ENCODE data around the gene DOK3.

The DOK3 gene

GRCh38 chr5:177511796-177512675 lies 2.4 kb upstream of the DOK3 start:
- no peak for DNase-seq

DNA sequence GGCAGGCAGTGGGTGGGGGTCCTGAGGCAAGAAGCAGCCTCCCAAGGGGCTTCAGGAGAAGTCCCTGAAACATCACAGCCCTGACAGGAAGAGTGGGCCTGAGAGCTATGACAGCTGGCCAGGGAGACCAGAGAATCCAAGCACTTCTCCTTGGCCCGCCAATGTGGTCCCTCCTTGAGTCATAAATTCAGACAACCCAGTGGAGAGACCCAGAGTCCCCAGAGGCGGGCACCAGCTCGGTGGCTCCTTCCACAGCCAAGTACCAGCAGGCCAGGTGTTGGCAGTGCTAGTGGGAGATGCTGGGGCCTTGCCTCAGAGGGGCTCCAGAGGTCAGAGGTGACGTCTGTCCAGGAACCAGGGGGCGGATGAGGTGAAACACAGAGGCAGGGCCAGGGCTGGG lies 1.6 kb upstream of the DOK3 start:
- no peak for DNase-seq

DNA sequence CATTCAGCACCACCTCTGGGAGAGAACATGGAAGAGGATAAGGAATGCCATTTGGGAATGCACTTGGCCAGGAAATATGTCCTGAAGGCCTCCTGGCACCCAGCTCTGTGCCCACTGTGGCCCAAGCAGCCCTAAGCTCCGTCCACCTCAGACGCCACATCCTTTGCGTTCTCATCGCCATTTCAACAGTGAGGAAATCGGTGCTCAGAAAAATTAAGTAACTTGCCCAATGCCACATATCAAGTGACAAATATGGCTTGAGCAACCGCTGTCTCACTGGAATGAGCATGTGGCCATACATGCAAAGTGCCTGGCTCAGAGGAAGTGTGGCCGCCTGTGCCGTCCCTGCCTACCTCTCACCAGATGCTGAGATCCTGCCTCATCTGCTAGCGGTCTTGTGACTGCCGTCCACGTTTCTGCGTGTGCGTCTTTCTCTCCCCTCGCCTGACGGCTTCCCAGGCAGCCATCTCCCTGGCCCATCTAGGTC lies 984 bp upstream of the DOK3 start:
- DNase-seq, result no peak

GRCh38 chr5:177509991-177510566 lies 453 bp upstream of the DOK3 start:
- no peak for DNase-seq

DNA sequence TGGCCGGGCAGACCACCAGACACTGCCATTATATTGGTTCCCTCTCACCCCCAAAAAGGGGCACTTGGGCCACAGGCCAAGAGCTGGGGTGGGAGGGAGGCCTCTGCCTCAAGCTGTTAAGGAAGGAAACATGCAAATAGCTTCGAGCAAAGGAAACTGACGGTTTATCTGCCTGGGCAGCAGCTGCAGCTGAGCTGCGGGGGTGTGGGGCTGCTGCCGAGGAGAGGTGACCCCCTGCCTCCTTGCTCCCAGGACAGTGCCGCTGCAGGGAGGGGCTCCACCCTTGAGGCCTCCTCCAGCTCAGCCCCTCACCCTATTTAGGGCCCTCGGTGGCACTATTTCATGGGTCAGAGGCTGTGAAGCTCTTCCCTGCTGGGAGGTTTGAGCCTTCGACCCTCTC lies 789 bp downstream of the DOK3 start:
- no peak for DNase-seq

DNA sequence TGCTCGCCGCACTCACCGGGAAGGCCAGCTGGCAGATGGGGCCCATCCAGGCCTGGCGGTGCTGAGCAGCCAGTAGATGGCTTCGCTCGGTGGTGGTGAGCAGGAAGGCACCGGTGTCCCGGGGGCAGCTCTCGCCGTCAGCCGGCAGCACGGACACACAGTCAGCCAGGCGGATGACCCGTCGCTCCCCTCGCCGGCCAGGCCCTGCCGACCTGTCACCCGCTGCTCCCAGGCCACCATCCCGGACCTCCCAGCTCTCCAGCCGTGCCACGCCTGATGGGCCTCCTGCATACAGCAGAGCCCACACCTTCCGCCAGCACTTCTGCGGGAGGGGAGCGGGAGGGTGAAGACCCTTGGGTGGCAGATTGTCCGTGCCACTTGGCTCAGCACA lies 1.4 kb downstream of the DOK3 start:
- no peak for DNase-seq

GRCh38 chr5:177507596-177508220 lies 1.9 kb downstream of the DOK3 start:
- DNase-seq, result no peak

GRCh38 chr5:177507165-177507564 lies 2.5 kb downstream of the DOK3 start:
- no peak for DNase-seq

- no peak for DNase-seq
Measured at GRCh38 chr5:177505075-177505474, 4.6 kb downstream of the DOK3 start.

GRCh38 chr5:177504086-177505056 lies 5.3 kb downstream of the DOK3 start:
- no peak for DNase-seq

DNA sequence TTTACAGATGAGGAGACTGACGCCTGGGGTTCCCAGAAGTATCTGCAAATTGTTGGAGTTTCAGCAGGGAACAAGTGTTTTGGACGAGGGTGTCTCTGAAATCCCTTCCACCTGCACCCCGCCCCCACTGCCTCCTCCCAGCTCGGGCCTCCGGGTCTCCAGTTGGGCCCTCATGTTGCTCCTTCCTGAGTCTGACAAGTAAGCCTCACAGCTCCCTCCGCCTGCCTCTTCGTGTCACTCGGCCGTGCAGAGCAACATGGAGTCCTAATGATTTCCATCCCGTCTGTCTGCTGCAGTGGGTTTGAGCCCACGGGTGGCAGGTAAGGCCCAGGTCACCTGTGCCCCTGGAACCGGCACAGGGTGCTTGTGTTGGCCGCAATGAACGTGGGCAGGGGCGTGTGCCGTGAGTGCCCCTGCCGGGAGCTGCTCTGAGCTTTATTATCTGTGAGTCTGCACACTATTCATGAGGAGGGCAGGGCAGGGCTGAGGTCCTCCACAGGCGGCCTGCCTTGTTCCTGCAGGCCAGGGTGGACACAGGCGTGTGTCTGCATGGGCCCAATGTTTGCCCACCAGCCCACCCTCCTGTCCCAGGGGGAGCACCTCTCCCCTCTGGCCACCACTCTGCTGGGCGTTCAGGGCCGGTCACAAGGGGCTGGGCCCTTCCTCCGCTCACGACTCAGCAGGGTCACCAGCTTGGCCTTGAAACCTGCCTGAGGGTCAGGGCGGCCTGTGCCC lies 6.1 kb downstream of the DOK3 start:
- DNase-seq, result no peak

- DNase-seq, result no peak
Measured at GRCh38 chr5:177502886-177503285, 6.7 kb downstream of the DOK3 start.

DNA sequence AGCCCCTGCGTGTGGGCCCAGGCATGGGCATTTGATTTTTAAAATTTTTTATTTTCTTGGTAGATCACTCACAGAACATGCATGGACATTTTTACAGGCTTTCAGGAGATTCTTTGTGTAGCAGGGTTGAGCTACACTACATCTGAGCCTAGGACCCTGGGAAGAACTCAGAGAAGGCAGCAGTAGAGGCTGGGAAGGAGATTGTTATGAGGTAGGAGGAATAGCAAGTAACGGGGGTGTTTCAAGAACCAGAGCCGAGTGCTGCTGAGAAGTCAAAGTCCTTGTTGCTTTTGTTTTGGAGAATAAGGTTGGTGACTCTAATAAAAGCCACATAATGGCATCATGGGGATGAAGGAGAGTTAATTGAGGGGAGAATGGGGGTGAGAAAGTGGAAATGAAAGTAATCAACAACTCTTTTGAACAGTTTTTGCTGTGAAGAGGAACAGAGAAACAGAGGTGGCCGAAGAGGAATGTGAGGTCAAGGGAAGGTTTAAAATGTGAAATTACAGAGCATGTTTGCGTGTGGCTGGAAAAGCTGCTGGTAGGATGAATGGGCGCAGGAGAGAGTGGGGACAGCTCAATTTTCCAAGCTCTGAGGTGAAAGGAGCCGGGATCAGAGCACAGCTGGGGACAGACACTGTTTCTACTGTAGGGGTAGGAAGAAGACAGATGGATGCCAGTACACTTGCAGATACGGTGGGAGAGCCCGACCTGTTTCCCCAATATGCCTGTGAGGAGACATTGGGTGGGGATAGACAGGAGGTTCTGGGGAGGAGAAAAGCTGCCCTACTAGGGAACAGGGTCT lies 7.5 kb downstream of the DOK3 start:
- DNase-seq, result peak; percentile 65

DNA sequence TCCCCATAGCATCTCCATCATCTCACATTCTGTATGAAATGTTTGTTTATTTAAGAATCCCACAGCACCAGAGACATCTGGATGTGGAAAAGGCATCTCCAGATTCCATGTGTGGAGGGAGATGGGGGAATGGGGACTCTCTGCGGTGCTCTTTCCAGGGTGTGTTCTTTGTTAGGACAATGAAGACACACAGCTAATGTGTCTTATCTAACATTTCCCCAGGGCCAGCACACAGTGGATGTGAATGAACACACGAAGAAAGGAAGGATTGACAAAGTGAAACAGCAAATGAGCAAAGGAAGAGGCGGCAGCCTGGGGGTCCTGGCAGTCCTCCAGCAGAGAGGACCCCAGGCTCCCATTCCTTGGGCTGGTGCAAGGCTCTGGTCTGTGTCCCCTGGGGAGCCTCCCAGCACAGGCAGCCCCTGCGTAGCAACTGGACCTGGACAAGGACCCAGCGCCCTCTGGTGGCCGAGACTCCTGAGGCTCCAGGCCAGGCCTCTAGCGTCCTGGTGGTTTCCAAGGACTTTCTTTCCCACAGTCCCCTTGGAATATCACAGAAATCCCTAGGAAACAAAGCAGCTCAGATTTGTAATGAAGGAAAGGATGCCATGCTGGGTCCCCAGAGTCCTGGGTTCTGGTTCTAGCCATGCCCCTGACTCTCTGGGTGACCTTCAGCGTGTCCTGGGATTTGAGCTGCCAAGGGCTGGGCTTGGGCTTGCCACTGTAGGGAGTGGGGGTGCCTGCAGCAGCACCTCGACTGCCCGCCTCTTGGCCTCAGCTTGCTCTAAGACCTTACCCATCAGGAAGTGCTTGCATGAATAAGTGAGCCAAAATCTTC lies 8.7 kb downstream of the DOK3 start:
- DNase-seq, result peak; percentile 78

DNA sequence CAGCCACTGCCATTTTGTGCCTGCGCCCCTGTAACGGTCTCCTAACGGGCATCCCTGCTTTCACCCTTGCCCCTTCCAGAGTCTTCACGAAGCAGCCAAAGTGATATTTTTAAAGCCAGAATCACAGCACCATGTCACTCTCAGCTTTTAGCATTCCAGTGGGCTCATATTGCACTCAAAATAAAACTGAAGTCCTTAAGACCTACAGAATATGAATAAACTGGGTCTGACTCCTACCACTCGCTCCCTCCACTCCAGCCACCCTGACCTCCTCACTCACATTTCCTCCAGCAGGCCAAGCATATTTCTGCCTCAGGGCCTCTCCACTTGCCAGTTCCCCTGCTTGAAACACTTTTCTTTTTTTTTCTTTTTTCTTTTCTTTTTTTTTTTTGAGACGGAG lies 9.8 kb downstream of the DOK3 start:
- no peak for DNase-seq

DNA sequence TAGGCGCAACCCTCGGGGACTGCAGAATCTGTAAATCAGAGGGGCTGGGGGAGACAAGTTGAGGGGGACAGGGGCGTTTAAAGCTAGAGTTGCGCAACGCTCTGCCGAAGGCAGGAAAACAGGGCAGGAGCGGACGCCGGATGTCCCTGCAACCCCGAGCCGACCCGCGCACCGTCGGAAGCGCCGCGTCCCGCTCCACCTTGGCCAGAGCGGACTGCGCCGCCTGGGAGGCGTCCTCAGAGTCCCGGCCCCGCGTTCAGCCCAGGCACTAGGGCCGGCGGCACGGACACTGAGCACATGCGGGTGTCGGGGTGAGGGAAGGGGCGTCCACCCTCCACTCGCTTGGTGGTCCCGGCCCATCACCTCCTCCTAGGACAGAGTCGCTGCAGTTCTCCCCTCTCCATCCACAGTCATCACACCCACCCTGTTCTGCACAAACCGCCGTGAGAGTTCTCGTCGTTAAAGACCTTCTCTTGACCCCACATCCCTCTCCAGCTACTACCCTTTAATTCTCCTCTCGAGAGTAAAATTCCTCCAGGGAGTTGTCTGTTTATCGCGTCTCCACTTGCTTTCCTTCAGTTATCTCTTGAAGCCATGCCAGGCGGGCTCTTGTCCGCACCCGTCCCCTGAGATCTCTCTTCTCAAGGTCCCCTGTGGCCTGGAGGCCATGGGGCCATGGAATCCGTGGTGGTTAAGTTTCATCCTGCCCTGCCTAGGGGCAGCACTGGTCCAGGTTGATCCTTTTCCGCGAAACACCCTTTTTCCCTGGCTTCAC lies 11.4 kb downstream of the DOK3 start:
- no peak for DNase-seq

- peak; percentile 95 for DNase-seq
Measured at GRCh38 chr5:177497292-177498012, 12.2 kb downstream of the DOK3 start, which contains the start of gene PDLIM7. PDLIM7 (minus strand) TSS chr5:177497604; CDS start chr5:177496512, 1,092 bp downstream.

GRCh38 chr5:177496727-177497291 lies 12.8 kb downstream of the DOK3 start:
- DNase-seq, result no peak

All from RPMI8226 (cell line).